ENCODE results near the gene CDCA5.

The CDCA5 gene

GRCh38 chr11:65083834-65084597 lies at the start of gene CDCA5, which contains the start of gene ZFPL1:
Gene CDCA5 (minus strand): TSS chr11:65084040. CDS start chr11:65083978, 62 bp downstream.
Gene ZFPL1 (plus strand): TSS chr11:65084222. CDS start chr11:65084699, 477 bp downstream.
- peak; percentile 91 to 93 (median 93) for DNase-seq (ENCODE audit: low read depth in 3 of 3)

GRCh38 chr11:65132988-65133700 lies 49.3 kb upstream of the CDCA5 start:
- peak in 1 of 3 donors; percentile 71 for DNase-seq (ENCODE audit: low read depth in 3 of 3)

GRCh38 chr11:65132238-65132987 lies 48.6 kb upstream of the CDCA5 start:
- no peak for DNase-seq (ENCODE audit: low read depth in 3 of 3)

- DNase-seq (ENCODE audit: low read depth in 3 of 3), result no peak
These were observed 48.0 kb upstream of the CDCA5 start for GRCh38 chr11:65131895-65132237.

GRCh38 chr11:65131417-65131776 lies 47.6 kb upstream of the CDCA5 start:
- DNase-seq (ENCODE audit: low read depth in 3 of 3), result no peak

GRCh38 chr11:65130631-65131416 lies 47.0 kb upstream of the CDCA5 start:
- no peak for DNase-seq (ENCODE audit: low read depth in 3 of 3)

- DNase-seq (ENCODE audit: low read depth in 3 of 3), result no peak
These were observed 46.0 kb upstream of the CDCA5 start for GRCh38 chr11:65129649-65130441.

GRCh38 chr11:65128182-65129145 lies 44.6 kb upstream of the CDCA5 start:
- no peak for DNase-seq (ENCODE audit: low read depth in 3 of 3)

GRCh38 chr11:65127473-65128181 lies 43.8 kb upstream of the CDCA5 start:
- no peak for DNase-seq (ENCODE audit: low read depth in 3 of 3)

GRCh38 chr11:65126624-65127274 lies 42.9 kb upstream of the CDCA5 start:
- DNase-seq (ENCODE audit: low read depth in 3 of 3), result no peak

GRCh38 chr11:65125197-65126056 lies 41.6 kb upstream of the CDCA5 start:
- no peak for DNase-seq (ENCODE audit: low read depth in 3 of 3)

GRCh38 chr11:65124480-65125196 lies 40.8 kb upstream of the CDCA5 start:
- no peak for DNase-seq (ENCODE audit: low read depth in 3 of 3)

- peak; percentile 97 to 99 (median 98) for DNase-seq (ENCODE audit: low read depth in 3 of 3)
These were observed 38.2 kb upstream of the CDCA5 start, which contains the start of the genes FAU and MRPL49 for GRCh38 chr11:65121865-65122696. Gene FAU (minus strand): TSS chr11:65122134. CDS start chr11:65121813, 321 bp downstream. Gene MRPL49 (plus strand): TSS chr11:65122321. CDS start chr11:65122347, 26 bp downstream.

- no peak for DNase-seq (ENCODE audit: low read depth in 3 of 3)
These were observed 37.6 kb upstream of the CDCA5 start for GRCh38 chr11:65121447-65121864.

GRCh38 chr11:65120831-65121230 lies 37.0 kb upstream of the CDCA5 start:
- no peak for DNase-seq (ENCODE audit: low read depth in 3 of 3)

- no peak for DNase-seq (ENCODE audit: low read depth in 3 of 3)
These were observed 35.8 kb upstream of the CDCA5 start for GRCh38 chr11:65119670-65119995.
